ENCODE results near the gene ACTL9. TPM values are rescaled to one million over a fixed set of nuclear protein-coding genes. Genes with fewer than 3 reads are reported as not detected.

The ACTL9 gene
- total and polyA plus RNA-seq, 2 of the 13 experiments (the other 11 are each of a cell fraction or from before 2014, with no cell fraction given), result not detected

DNA sequence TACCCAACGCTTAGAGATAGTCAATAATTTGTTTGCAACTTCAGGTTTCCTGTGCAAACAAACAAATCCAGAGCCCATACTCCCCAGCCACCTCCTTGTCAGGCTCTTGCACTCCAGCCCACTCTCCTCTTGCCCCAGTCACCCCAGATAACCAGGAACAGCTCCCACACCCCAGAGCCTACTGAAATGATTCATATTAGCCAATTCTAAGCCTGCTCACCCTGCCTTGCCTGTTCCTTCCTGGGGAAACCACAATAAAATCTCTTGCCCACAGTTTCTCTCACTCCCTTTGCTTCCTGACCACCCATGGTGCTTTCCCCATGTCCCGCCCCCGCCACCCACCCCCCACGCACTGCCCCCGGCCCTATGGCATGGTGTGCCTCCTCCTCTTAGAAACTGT, 3.8 kb upstream of the ACTL9 start (continued):
- TF ChIP-seq CSRNP1 (CRISPR knock-in tag; IDR thresholded peaks at IDR 0.05), result no peak
- TF ChIP-seq E2F2 (CRISPR knock-in tag; IDR thresholded peaks at IDR 0.05; ENCODE audit: borderline replicate concordance), result no peak
- no peak for TF ChIP-seq ZNF329 (CRISPR knock-in tag; IDR thresholded peaks at IDR 0.05; ENCODE audit: low read depth)
- no peak for TF ChIP-seq ZNF737 (CRISPR knock-in tag; IDR thresholded peaks at IDR 0.05; ENCODE audit: borderline replicate concordance)
- no peak for TF ChIP-seq SOX5 (CRISPR knock-in tag; IDR thresholded peaks at IDR 0.05; ENCODE audit: borderline replicate concordance)
- TF ChIP-seq ZNF672 (CRISPR knock-in tag; IDR thresholded peaks at IDR 0.05), result no peak
- no peak for TF ChIP-seq ZNF3 (CRISPR knock-in tag; IDR thresholded peaks at IDR 0.05)
- no peak for TF ChIP-seq ZNF224 (CRISPR knock-in tag; IDR thresholded peaks at IDR 0.05)
- no peak for TF ChIP-seq FOSL1 (CRISPR knock-in tag; IDR thresholded peaks at IDR 0.05; ENCODE audit: borderline replicate concordance)
- no peak for TF ChIP-seq IRF2 (CRISPR knock-in tag; IDR thresholded peaks at IDR 0.05)

DNA sequence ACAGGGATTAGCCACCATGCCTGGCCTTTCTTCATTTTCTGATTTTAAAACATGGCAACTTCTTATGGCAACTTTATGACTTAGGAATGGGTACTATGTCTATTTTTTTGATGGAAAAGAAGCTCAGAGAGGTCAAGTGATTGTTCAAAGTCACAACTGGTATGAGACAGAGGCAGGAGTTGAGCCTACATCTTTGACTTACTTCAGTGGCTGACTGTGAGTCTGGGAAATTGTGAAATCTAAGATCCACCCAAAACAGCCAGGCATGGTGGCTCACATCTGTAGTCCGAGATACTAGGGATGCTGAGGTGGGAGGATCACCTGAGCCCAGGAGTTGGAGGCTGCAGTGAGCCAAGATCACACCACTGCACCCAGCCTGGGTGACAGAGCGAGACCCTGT, 2.4 kb upstream of the ACTL9 start:
- no peak for DNase-seq (ENCODE audit: low spot score)
- no peak overlapping the region for H3K4me2 ChIP-seq (ENCODE audit: low read depth, low read length)
- no peak for ATAC-seq
- no peaks in the 10 kb centered on the region for H4K20me1 ChIP-seq (ENCODE audit: insufficient read depth, low read length)
- WGBS (ENCODE audit: low lambda C conversion rate), result 0% methylated on average over 2 of the region's 2 CpGs
- H2AFZ ChIP-seq (ENCODE audit: low read length), result no peak overlapping the region
- H3K4me1 ChIP-seq (ENCODE audit: insufficient read depth, low read length), result no peaks in the 10 kb centered on the region
- H3K9me3 ChIP-seq (ENCODE audit: low read length), result no peaks in the 10 kb centered on the region
- H3K4me3 ChIP-seq (replicated peaks in 1 of 3; ENCODE audit: insufficient read depth in 1 of 3, low read depth in 2 of 3, low read length in 3 of 3), result no peak overlapping the region
- FAIRE-seq, result no peak
- in situ Hi-C loops (cut with HindIII; ENCODE audit: extremely low pct_ligation_motif_present, low pct_unique_long_range_greater_than_20kb), result no loop called here
- no peaks in the 10 kb centered on the region for H3K79me2 ChIP-seq (ENCODE audit: insufficient read depth, low read length)
- H3K9ac ChIP-seq (ENCODE audit: insufficient read depth, low read depth, low read length), result no peak overlapping the region
- H3K36me3 ChIP-seq (replicated peaks in 1 of 2; ENCODE audit: control insufficient read depth in 1 of 2, insufficient read depth in 2 of 2, low read length in 2 of 2), result no peaks in the 10 kb centered on the region
- intact Hi-C loops (cut with micrococcal nuclease; ENCODE audit: unreplicated experiment), result no loop called here
- TF ChIP-seq TEAD3 (CRISPR knock-in tag; optimal IDR thresholded peaks at IDR 0.05; ENCODE audit: borderline replicate concordance) (no peak), POLR2A (IDR thresholded peaks at IDR 0.05; ENCODE audit: insufficient read depth in 1 of 2, low read depth in 2 of 2, low read length in 2 of 2) (no peak)
- no peaks in the 10 kb centered on the region; a peak in 1 of 5 replicates for H3K27me3 ChIP-seq (ENCODE audit: control insufficient read depth in 1 of 2, insufficient read depth in 2 of 2, low read length in 2 of 2)
- ChIA-PET CTCF (ENCODE audit: low intra/inter-chr PET ratio, low total read pairs) (no interaction called here), POLR2A (no interaction called here)
- BruUV-seq (replicated peaks), result no TSS peak
- no peak overlapping the region for H3K27ac ChIP-seq (ENCODE audit: extremely low read length, insufficient read depth, low read length)

All from HepG2 (cell line).